Measurements from ENCODE around the gene SAP25.

DNA sequence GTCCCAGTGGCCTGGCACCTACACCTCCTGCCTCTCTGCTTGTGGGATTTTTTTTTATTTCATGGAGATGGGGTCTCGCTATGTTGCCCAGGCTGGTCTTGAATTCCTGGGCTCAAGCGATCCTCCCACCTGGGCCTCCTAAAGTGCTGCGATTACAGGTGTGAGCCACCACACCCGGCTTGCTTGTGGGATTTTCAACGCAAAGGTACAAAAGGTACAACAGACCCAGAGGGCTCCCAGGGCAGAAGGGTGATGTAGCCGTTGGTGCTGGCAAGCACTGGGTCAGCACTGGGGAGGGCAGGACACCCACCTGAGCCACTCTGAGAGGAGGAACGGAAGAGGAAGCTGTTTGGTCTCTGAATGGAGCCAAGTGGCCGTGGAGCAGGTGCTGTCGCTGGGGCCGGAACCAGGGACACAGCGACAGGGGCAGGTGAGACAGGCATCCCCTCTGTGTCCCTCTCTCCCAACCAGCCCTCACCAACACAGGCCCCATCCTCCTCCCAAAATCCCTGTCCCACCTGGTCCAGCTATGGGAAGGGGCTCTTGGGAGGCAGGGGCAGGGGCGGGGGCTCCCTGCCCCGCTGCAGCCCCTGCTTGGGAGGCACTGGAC, 2.8 kb upstream of the SAP25 start:
- TF ChIP-seq, protein P1, sequence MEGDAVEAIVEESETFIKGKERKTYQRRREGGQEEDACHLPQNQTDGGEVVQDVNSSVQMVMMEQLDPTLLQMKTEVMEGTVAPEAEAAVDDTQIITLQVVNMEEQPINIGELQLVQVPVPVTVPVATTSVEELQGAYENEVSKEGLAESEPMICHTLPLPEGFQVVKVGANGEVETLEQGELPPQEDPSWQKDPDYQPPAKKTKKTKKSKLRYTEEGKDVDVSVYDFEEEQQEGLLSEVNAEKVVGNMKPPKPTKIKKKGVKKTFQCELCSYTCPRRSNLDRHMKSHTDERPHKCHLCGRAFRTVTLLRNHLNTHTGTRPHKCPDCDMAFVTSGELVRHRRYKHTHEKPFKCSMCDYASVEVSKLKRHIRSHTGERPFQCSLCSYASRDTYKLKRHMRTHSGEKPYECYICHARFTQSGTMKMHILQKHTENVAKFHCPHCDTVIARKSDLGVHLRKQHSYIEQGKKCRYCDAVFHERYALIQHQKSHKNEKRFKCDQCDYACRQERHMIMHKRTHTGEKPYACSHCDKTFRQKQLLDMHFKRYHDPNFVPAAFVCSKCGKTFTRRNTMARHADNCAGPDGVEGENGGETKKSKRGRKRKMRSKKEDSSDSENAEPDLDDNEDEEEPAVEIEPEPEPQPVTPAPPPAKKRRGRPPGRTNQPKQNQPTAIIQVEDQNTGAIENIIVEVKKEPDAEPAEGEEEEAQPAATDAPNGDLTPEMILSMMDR (IDR thresholded peaks at IDR 0.05): no peak
- no peak for TF ChIP-seq POLR2A (IDR thresholded peaks at IDR 0.05)

Data from tibial nerve (tissue), 3 donors.